NCI-H187 treated with DMSO at 0.1 percent for 48 hours (cell line): ENCODE data around the gene GMEB1.
A peak's percentile ranks its signal among the peaks of the same experiment; 100 is the strongest.
"Not testable (repeated sequence)": the region's sequence is repeated elsewhere in the genome, so short reads cannot be mapped to it uniquely, and the experiment has no call there.

Source experiments
- DNase-seq: peaks from one replicate; lab custom pipeline; 2025; lab: John Stamatoyannopoulos, UW

GMEB1 gene

DNA sequence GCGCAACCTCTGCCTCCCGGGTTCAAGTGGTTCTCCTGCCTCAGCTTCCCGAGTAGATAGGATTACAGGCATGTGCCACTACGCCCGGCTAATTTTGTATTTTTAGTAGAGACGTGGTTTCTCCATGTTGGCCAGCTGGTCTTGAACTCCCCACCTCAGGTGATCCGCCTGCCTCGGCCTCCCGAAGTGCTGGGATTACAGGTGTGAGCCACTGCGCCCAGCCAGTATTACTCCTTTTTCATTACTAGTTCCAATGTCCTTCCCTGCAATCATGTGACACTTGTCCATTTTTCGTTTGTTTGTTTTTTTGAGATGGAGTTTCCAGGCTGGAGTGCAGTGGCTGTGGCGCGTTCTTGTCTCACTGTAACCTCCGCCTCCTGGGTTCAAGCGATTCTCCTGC is 4.4 kb downstream of the GMEB1 start:
- DNase-seq, result not testable (repeated sequence)

- no peak for DNase-seq
Observed at GRCh38 chr1:28675924-28676257, 7.3 kb downstream of the GMEB1 start.

GRCh38 chr1:28680151-28680550 is 11.6 kb downstream of the GMEB1 start:
- DNase-seq, result no peak

DNA sequence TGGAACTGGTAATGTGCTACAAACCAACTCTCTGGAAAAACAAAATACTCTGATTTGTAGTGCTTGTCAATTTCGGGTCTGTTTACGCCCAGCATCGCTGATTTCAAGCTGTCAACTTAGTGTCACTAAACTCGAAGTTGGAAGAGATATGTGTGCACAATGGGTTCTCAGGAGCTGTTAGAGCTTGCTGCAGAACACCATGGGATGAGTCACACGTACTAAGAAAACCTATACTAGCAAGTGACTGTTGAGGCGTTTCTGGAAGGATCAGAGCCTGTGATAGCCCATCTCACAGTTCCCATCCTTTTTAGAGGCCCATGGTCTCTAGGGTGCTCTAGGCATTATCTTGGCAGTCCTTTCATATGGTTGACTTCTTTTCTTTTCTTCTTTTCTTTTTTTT is 14.3 kb downstream of the GMEB1 start:
- no peak for DNase-seq

- DNase-seq, result no peak
Observed at GRCh38 chr1:28684937-28685336, 16.4 kb downstream of the GMEB1 start.

- DNase-seq, result not testable (repeated sequence)
Observed at GRCh38 chr1:28691627-28692026, 23.0 kb downstream of the GMEB1 start.

DNA sequence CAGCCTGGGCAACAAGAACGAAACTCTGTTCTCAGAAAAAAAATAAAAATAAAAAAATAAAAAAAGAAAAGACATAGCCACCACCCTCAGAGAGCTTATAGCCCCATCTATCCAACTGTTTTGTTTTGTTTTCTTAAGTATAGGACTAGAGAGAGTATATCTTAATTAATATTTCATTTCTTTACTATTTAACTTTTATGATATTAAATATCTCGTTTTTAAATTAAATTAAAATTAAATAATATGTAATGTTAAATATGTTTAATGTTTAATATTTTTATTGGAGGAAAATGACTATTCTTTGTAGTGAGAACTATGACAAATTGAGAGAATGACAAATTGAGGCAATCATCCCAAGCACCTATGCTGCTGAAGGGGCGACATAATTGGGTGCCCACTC is 35.0 kb downstream of the GMEB1 start:
- no peak for DNase-seq

- DNase-seq, result no peak
Observed at GRCh38 chr1:28716336-28716735, 47.8 kb downstream of the GMEB1 start.

DNA sequence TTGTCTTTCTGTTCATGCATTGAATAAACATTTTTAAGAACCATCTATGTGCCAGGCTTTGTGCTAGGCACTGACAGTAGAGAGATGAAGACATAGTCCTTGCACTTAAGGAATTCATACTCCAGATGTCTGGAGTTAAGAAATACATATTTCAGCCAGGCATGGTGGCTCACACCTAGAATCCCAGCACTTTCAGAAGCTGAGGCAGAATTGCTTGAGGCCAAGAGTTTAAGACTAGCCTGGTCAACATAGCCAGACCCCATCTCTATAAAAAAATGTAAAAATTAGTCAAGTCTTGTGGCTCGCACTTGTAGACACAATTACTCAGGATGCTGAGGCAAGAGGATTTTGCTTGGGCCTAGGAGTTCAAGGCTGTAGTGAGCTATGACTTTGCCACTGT is 49.6 kb downstream of the GMEB1 start:
- no peak for DNase-seq

- no peak for DNase-seq
Observed at GRCh38 chr1:28718586-28719331, 50.2 kb downstream of the GMEB1 start.

DNA sequence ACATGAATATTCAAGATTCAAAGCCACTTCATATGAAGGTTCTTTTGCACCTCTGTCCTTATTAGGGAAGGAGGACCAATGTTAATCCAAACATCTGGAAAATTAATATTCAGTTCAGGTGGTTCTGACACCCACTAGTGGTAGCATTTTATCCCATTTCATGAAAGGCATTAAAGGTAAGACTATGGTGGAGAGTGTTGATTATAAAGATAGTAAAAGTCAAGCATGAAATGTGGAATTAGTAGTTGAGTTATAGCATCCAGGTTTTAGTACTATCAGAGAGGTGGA is 50.7 kb downstream of the GMEB1 start:
- no peak for DNase-seq

DNA sequence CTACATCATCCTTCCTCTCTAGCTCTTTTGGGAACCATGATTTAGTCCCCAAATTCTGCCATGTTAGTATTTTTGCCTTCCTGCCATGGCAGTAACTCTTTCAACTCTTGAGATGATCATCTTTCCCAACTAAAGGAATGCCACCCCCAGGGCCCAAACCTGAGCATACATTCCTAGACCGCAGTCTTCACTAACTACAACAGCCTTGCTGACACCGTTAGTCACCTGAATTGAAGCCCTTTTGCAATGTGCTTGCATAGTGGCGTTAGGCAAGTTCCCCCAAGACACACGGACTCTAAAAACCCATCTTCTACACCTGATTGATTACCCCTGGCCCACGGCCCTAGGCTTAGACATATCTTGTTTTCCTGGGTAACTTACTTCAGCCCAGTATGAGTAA is 51.8 kb downstream of the GMEB1 start:
- no peak for DNase-seq

DNA sequence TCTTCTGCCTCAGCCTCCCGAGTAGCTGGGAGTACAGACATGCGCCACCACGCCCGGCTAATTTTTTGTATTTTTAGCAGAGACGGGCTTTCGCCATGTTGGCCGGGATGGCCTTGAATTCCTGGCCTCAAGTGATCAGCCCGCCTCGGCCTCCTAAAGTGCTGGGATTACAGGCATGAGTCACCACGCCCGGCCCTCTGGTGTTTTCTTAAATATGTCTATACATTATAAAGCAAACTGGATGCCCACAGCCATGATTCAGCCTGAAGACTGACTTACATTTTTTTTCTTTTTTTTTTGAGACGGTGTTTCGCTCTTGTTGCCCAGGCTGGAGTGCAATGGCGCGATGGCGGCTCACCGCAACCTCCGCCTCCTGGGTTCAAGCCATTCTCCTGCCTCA is 53.3 kb downstream of the GMEB1 start:
- not testable (repeated sequence) for DNase-seq

GRCh38 chr1:28725365-28725764 is 56.8 kb downstream of the GMEB1 start:
- not testable (repeated sequence) for DNase-seq

GRCh38 chr1:28735961-28736449 is 67.4 kb downstream of the GMEB1 start:
- DNase-seq, result no peak

DNA sequence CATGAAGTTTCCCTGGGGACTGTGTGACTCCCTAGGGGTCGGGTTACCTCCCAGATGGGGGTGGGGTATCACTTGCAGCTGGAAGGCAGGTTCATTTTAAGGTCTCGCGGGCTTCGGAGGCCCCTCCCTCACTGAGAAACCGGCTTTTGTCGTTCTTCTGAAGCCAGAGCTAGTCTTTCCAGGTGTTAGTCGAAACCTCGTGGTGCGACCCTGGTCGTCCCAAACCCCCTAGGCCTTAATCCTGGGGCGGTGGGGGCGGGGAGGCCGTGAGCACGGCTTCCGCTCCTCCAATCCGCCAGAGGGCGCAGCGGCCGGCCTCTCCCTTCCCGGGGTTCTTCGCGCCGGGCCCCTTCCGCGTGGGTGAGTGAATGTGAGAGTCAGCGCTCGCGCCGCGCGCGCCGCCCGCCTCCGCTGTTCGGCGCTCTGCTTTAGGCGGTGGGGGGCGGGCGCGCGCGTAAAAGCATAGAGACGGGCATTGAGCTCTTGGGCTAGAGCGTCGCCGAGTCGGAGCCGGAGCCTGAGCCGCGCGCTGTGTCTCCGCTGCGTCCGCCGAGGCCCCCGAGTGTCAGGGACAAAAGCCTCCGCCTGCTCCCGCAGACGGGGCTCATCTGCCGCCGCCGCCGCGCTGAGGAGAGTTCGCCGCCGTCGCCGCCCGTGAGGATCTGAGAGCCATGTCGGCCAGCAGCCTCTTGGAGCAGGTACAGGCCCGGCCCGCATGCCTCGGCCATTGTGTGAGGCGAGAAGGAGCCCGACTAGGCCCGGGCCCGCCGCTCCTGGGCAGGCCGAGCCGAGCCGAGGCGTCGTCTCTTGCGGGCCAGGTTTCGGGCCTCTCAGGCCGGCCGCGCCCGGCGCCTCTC is 68.1 kb downstream of the GMEB1 start, which contains the start of gene YTHDF2:
Gene YTHDF2, plus strand, starts transcription at position 491 of the 857 bp plus-strand sequence. Its CDS starts 181 bp downstream, at position 672.
- peak; percentile 65 for DNase-seq

GRCh38 chr1:28737307-28738132 is 68.9 kb downstream of the GMEB1 start:
- no peak for DNase-seq

DNA sequence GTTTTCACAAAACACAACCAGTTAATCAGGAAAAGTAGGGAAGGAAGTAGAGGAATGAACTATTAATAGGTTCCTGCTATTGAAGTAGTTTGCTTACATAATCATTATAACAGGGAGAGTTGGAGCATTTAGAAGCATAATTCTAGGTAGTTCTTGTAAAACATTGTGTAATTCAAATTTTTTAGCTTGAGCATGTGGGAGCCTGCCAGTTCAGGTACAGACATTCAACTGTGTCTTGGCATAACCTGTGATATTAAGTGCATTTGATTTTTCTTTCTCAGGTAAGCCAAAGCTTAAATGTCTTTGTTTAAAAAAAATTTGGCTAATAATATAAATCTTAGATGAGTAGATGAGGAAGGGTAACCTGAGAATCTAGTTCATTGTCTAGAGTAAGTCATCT is 71.5 kb downstream of the GMEB1 start:
- no peak for DNase-seq

GRCh38 chr1:28744184-28744583 is 75.6 kb downstream of the GMEB1 start:
- no peak for DNase-seq

- DNase-seq, result no peak
Observed at GRCh38 chr1:28745653-28746173, 77.1 kb downstream of the GMEB1 start.

- no peak for DNase-seq
Observed at GRCh38 chr1:28750330-28750729, 81.7 kb downstream of the GMEB1 start.

DNA sequence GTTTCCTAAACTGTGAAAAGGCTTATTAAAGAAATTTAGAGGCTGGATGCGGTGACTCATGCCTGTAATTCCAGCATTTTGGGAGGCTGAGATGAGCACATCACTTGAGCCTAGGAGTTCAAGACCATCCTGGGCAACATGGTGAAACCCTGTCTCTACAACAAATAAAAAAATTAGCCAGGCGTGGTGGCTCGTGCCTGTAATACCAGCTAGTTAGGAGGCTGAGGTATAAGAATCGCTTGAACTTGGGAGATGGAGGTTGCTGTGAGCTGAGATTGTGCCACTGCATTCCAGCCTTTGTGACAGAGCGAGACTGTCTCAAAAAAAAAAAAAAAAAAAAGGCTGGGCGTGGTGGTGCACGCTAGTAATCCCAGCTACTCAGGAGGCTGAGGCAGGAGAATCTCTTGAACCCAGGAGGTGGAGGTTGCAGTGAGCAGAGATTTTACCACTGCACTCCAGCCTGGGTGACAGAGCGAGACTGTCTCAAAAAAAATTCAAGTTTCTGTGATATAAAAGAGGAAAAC is 82.2 kb downstream of the GMEB1 start:
- not testable (repeated sequence) for DNase-seq
